ENCODE measurements around the gene SIT1.

GRCh38 chr9:35690614-35691333 lies 40.0 kb upstream of the SIT1 start:
- TF ChIP-seq POLR2A (IDR thresholded peaks at IDR 0.05; ENCODE audit: low read length) (no peak), GATA1 (IDR thresholded peaks at IDR 0.05; ENCODE audit: low read depth, low read length) (no peak)
